HG03280 (cell line): ENCODE results near the gene CCNE1.

Source experiments
- ATAC-seq: cut with Tn5 transposase; IDR thresholded peaks from one replicate; pipeline ENCODE4 v1.9.1; 2021; ENCODE audit warnings: mild to moderate bottlenecking, moderate library complexity; ENCODE audit not compliant: unreplicated experiment

CCNE1 gene

GRCh38 chr19:29873024-29873800 is 61.4 kb downstream of the CCNE1 start:
- peak; percentile 64 for ATAC-seq
